H9 (cell line): ENCODE measurements around the gene CXXC1. TPM values are rescaled to one million over a fixed set of nuclear protein-coding genes. Genes with fewer than 3 reads are reported as not detected.

Source experiments
- DNase-seq: peaks from one replicate; pipeline ENCODE4 v3.0.0-alpha.2; 2017
- H2AFZ ChIP-seq: one replicate; pipeline ENCODE4 v1.6.1; 2013; ENCODE audit warnings: mild to moderate bottlenecking, low read length, control low read depth, moderate library complexity
- H2AK5ac ChIP-seq: 2 replicates; pipeline ENCODE4 v1.6.1; 2013; ENCODE audit warnings: low read length, control low read depth, mixed read lengths; ENCODE audit not compliant: insufficient read length
- H2BK120ac ChIP-seq: one replicate; pipeline ENCODE4 v1.6.1; 2013; ENCODE audit warnings: low read depth, mild to moderate bottlenecking, low read length, control low read depth, inconsistent platforms; ENCODE audit not compliant: poor library complexity, severe bottlenecking
- H2BK12ac ChIP-seq: 2 replicates; pipeline ENCODE4 v1.6.1; 2013; ENCODE audit warnings: low read length, control low read depth, mixed read lengths, low read depth; ENCODE audit not compliant: insufficient read length
- H2BK15ac ChIP-seq: 2 replicates; pipeline ENCODE4 v1.6.1; 2013; ENCODE audit warnings: low read depth, low read length, control low read depth
- H2BK20ac ChIP-seq: one replicate; pipeline ENCODE4 v1.6.1; 2013; ENCODE audit warnings: low read depth, mild to moderate bottlenecking, low read length, control low read depth, inconsistent platforms; ENCODE audit not compliant: poor library complexity, severe bottlenecking
- H2BK5ac ChIP-seq: 2 replicates; pipeline ENCODE4 v1.6.1; 2013; ENCODE audit warnings: low read length, control low read depth, mixed read lengths; ENCODE audit not compliant: insufficient read length
- H3K14ac ChIP-seq: 2 replicates; pipeline ENCODE4 v1.6.1; 2013; ENCODE audit warnings: low read length, control low read depth; ENCODE audit not compliant: insufficient read depth
- H3K18ac ChIP-seq: 2 replicates; pipeline ENCODE4 v1.6.1; 2013; ENCODE audit warnings: low read depth, mild to moderate bottlenecking, mixed read lengths, low read length, control low read depth; ENCODE audit not compliant: insufficient read length
- H3K23ac ChIP-seq: 2 replicates; pipeline ENCODE4 v1.6.1; 2013; ENCODE audit warnings: low read length, control low read depth, mixed read lengths, low read depth; ENCODE audit not compliant: insufficient read length
- H3K23me2 ChIP-seq: 2 replicates; pipeline ENCODE4 v1.6.1; 2013; ENCODE audit warnings: low read depth, mild to moderate bottlenecking, mixed read lengths, low read length, control low read depth; ENCODE audit not compliant: insufficient read length, poor library complexity, severe bottlenecking
- H3K27ac ChIP-seq: 2 replicates; pipeline ENCODE4 v1.5.1; 2013; ENCODE audit warnings: low read length, control low read depth, mixed read lengths, low read depth; ENCODE audit not compliant: insufficient read length
- H3K27me3 ChIP-seq: 2 replicates; pipeline ENCODE4 v1.6.1; 2013; ENCODE audit warnings: low read length, control low read depth, inconsistent platforms; ENCODE audit not compliant: insufficient read depth
- H3K4ac ChIP-seq: 2 replicates; pipeline ENCODE4 v1.6.1; 2013; ENCODE audit warnings: low read depth, mild to moderate bottlenecking, control low read depth, inconsistent platforms, low read length, moderate library complexity
- H3K4me1 ChIP-seq: 2 replicates; pipeline ENCODE4 v1.6.1; 2013; ENCODE audit warnings: low read length, control low read depth, inconsistent platforms; ENCODE audit not compliant: insufficient read depth
- H3K4me2 ChIP-seq: 2 replicates; pipeline ENCODE4 v1.6.1; 2013; ENCODE audit warnings: low read length, control low read depth, mixed read lengths; ENCODE audit not compliant: insufficient read length, insufficient read depth
- H3K56ac ChIP-seq: 2 replicates; pipeline ENCODE4 v1.6.1; 2013; ENCODE audit warnings: low read depth, mild to moderate bottlenecking, mixed read lengths, low read length, control low read depth; ENCODE audit not compliant: insufficient read length
- H3K79me1 ChIP-seq: 2 replicates; pipeline ENCODE4 v1.6.1; 2013; ENCODE audit warnings: low read depth, mild to moderate bottlenecking, moderate library complexity, low read length, control low read depth, inconsistent platforms; ENCODE audit not compliant: insufficient read depth, poor library complexity, severe bottlenecking
- H3K79me2 ChIP-seq: 2 replicates; pipeline ENCODE4 v1.6.1; 2013; ENCODE audit warnings: low read length, control low read depth, inconsistent platforms; ENCODE audit not compliant: insufficient read depth
- H3K9ac ChIP-seq: 2 replicates; pipeline ENCODE4 v1.6.1; 2013; ENCODE audit warnings: low read length, control low read depth, mixed read lengths; ENCODE audit not compliant: insufficient read length; ENCODE audit errors: extremely low read depth
- H3K9me3 ChIP-seq: one replicate; pipeline ENCODE4 v1.6.1; 2013; ENCODE audit warnings: low read depth, low read length, inconsistent platforms; ENCODE audit not compliant: control insufficient read depth
- H3T11ph ChIP-seq: one replicate; pipeline ENCODE4 v1.6.1; 2013; ENCODE audit warnings: mild to moderate bottlenecking, low read length, control low read depth, inconsistent platforms
- H4K20me1 ChIP-seq: one replicate; pipeline ENCODE4 v1.6.1; 2013; ENCODE audit not compliant: control insufficient read depth, insufficient read length, insufficient read depth
- H4K5ac ChIP-seq: 2 replicates; pipeline ENCODE4 v1.6.1; 2013; ENCODE audit warnings: low read depth, mild to moderate bottlenecking, mixed read lengths, low read length, control low read depth; ENCODE audit not compliant: insufficient read length
- H4K8ac ChIP-seq: replicated peaks from 2 replicates; pipeline ENCODE4 v1.6.1; 2013; ENCODE audit warnings: low read length, control low read depth, mixed read lengths, low read depth; ENCODE audit not compliant: insufficient read length
- H4K91ac ChIP-seq: 2 replicates; pipeline ENCODE4 v1.6.1; 2013; ENCODE audit warnings: low read depth, mild to moderate bottlenecking, moderate library complexity, mixed read lengths, low read length, control low read depth; ENCODE audit not compliant: insufficient read length
- H3K27ac Mint-ChIP-seq, 3 experiments: 2 replicates in 2 of 3; 3 replicates in 1 of 3; pipeline ENCODE4 v1.8.0; 2020 to 2021; ENCODE audit warnings: mixed read lengths in 3 of 3, mild to moderate bottlenecking in 1 of 3, moderate library complexity in 1 of 3
- H3K27me3 Mint-ChIP-seq: 2 replicates; pipeline ENCODE4 v1.8.0; 2021; ENCODE audit warnings: low read depth, mild to moderate bottlenecking, moderate library complexity, mixed read lengths
- H3K36me3 Mint-ChIP-seq, 3 experiments: 2 replicates in 2 of 3; 3 replicates in 1 of 3; pipeline ENCODE4 v1.8.0; 2020 to 2021; ENCODE audit warnings: low read depth in 3 of 3, mixed read lengths in 3 of 3; ENCODE audit not compliant: insufficient read depth in 1 of 3
- H3K4me1 Mint-ChIP-seq, 2 experiments: 2 replicates each; pipeline ENCODE4 v1.8.0; 2020; ENCODE audit warnings: mixed read lengths in 2 of 2
- H3K4me3 Mint-ChIP-seq, 2 experiments: 2 replicates in 1 of 2; 3 replicates in 1 of 2; pipeline ENCODE4 v1.8.0; 2020 to 2021; ENCODE audit warnings: mild to moderate bottlenecking in 2 of 2, mixed read lengths in 2 of 2, moderate library complexity in 1 of 2
- H3K9me3 Mint-ChIP-seq, 2 experiments: 2 replicates in 1 of 2; 3 replicates in 1 of 2; pipeline ENCODE4 v1.8.0; 2020; ENCODE audit warnings: mild to moderate bottlenecking in 2 of 2, mixed read lengths in 2 of 2, moderate library complexity in 1 of 2
- total RNA-seq: library from RNA; stranded (reverse); gene quantifications from 2 replicates; pipeline ENCODE4 v1.2.1, GENCODE V29; 2021
- TF ChIP-seq, protein P1 (sequence below): fragments of 200-600 bp; sonication (generic); conservative IDR thresholded peaks from 3 replicates; pipeline ENCODE4 v1.8.0; 2021; ENCODE audit warnings: antibody characterized with exemption, mild to moderate bottlenecking

The CXXC1 gene
- total RNA-seq, 1 experiment from 2014 or later: 95.9 TPM

DNA sequence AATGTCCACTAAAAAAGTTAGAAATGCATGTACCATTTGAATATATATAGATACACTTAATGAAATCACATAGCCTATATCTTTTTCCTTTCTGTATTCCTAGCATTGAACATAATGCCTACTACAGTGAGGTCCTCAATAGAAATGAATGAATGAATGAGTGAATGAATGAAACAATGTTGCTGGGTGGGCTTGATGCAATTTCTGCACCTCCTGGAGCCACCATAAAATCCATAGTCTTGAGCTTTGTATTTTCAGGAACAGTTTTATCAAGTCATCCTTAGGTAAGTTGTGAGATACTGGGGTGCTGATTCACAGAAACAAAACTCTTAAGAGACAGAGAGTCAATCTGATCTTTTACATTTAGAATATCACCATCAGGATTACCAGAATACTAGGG lies 24.5 kb downstream of the CXXC1 start:
- Histone ChIP-seq H4K91ac (no peak overlapping the region), H3K18ac (no peak overlapping the region)
- H3K36me3 Mint-ChIP-seq: peaks cover 0 to 2% (median 2%) of the 10 kb centered on the region in 3 experiments; a peak in 3 of 7 replicates

More for the DNA sequence above, 24.5 kb downstream of the CXXC1 start:
- Histone ChIP-seq H2BK15ac (no peak overlapping the region), H3K9me3 (no peaks in the 10 kb centered on the region), H4K20me1 (no peaks in the 10 kb centered on the region), H3K27me3 (no peaks in the 10 kb centered on the region), H2BK20ac (no peak overlapping the region), H3K4me1 (no peaks in the 10 kb centered on the region), H2BK12ac (no peak overlapping the region), H3K27ac (no peak overlapping the region), H4K8ac (no peak overlapping the region), H3T11ph (no peak overlapping the region), H3K79me1 (no peaks in the 10 kb centered on the region), H3K9ac (no peak overlapping the region), H3K56ac (no peak overlapping the region), H4K5ac (no peak overlapping the region), H2BK5ac (no peak overlapping the region), H3K23me2 (no peaks in the 10 kb centered on the region), H2AFZ (no peak overlapping the region), H2BK120ac (no peak overlapping the region), H3K23ac (no peak overlapping the region), H3K4ac (no peak overlapping the region), H2AK5ac (no peak overlapping the region), H3K79me2 (no peaks in the 10 kb centered on the region), H3K4me2 (no peak overlapping the region), H3K14ac (no peak overlapping the region)
- TF ChIP-seq, protein P1, sequence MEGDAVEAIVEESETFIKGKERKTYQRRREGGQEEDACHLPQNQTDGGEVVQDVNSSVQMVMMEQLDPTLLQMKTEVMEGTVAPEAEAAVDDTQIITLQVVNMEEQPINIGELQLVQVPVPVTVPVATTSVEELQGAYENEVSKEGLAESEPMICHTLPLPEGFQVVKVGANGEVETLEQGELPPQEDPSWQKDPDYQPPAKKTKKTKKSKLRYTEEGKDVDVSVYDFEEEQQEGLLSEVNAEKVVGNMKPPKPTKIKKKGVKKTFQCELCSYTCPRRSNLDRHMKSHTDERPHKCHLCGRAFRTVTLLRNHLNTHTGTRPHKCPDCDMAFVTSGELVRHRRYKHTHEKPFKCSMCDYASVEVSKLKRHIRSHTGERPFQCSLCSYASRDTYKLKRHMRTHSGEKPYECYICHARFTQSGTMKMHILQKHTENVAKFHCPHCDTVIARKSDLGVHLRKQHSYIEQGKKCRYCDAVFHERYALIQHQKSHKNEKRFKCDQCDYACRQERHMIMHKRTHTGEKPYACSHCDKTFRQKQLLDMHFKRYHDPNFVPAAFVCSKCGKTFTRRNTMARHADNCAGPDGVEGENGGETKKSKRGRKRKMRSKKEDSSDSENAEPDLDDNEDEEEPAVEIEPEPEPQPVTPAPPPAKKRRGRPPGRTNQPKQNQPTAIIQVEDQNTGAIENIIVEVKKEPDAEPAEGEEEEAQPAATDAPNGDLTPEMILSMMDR: no peak
- DNase-seq: no peak
- peaks cover 6% of the 10 kb centered on the region for H3K27me3 Mint-ChIP-seq
- no peak overlapping the region for H3K27ac Mint-ChIP-seq
- H3K4me3 Mint-ChIP-seq: no peak overlapping the region
- H3K4me1 Mint-ChIP-seq: peaks cover 4 to 8% of the 10 kb centered on the region in 2 experiments; a peak in 3 of 4 replicates
- no peaks in the 10 kb centered on the region for H3K9me3 Mint-ChIP-seq
